GM12878 (cell line): ENCODE measurements around the gene XPO6. TPM values are rescaled to one million over a fixed set of nuclear protein-coding genes. Genes with fewer than 3 reads are reported as not detected.

Source experiments
- ATAC-seq: fragments of 200-7000 bp; cut with Tn5 transposase; 3 replicates; pipeline ENCODE4 v1.9.1; 2020; ENCODE audit warnings: mild to moderate bottlenecking, moderate library complexity
- BruUV-seq: library from RNA; stranded (reverse); fragments of 400-500 nt; replicated peaks from 2 replicates; lab custom pipeline; 2021; lab: Mats Ljungman, UMichigan
- CTCF ChIA-PET: fragments of 300-600 bp; sonication (Branson Sonifier 250); formaldehyde crosslinking; extraction: SDS; loops from one replicate; lab custom pipeline; 2021; ENCODE audit warnings: inconsistent platforms; lab: Yijun Ruan, JAX
- POLR2A ChIA-PET: fragments of 350-600 bp; formaldehyde crosslinking; extraction: SDS; loops from one replicate; lab custom pipeline; 2021; ENCODE audit warnings: inconsistent platforms; lab: Charles Lee
- RAD21 ChIA-PET: fragments of 300-600 bp; sonication (Branson Sonifier 250); formaldehyde crosslinking; loops from one replicate; lab custom pipeline; 2023; ENCODE audit warnings: antibody characterized with exemption; ENCODE audit not compliant: unreplicated experiment; lab: Charles Lee
- SMC1A ChIA-PET: fragments of 300-600 bp; sonication (Branson Sonifier 250); formaldehyde crosslinking; loops from one replicate; lab custom pipeline; 2023; ENCODE audit not compliant: unreplicated experiment, uncharacterized antibody; lab: Charles Lee
- DNase-seq: peaks from one replicate; pipeline ENCODE4 v3.0.0-alpha.2; 2011; ENCODE audit warnings: low read depth, low spot score
- FAIRE-seq: peaks from 3 replicates; lab custom pipeline; 2011; peaks lifted over from hg19 to GRCh38; lab: Jason Lieb, UNC
- H2AFZ ChIP-seq: 2 replicates; pipeline ENCODE4 v1.6.0; 2011; ENCODE audit warnings: low read depth, low read length, control low read depth; ENCODE audit not compliant: control insufficient read depth
- H3K27ac ChIP-seq: 2 replicates; pipeline ENCODE4 v1.5.1; 2011; ENCODE audit warnings: control low read depth; ENCODE audit not compliant: control insufficient read depth, insufficient read depth
- H3K27me3 ChIP-seq, 2 experiments: replicated peaks in 1 of 2; 2 replicates each; pipeline versions ENCODE4 v1.6.0 to v1.6.1; 2011; ENCODE audit warnings: low read length in 1 of 2; ENCODE audit not compliant: control insufficient read depth in 2 of 2, insufficient read depth in 2 of 2
- H3K36me3 ChIP-seq, 2 experiments: 2 replicates each; pipeline ENCODE4 v1.5.1; 2011; ENCODE audit warnings: low read length in 1 of 2; ENCODE audit not compliant: control insufficient read depth in 2 of 2, insufficient read depth in 2 of 2
- H3K4me1 ChIP-seq: 2 replicates; pipeline ENCODE4 v1.6.1; 2011; ENCODE audit warnings: mild to moderate bottlenecking, low read length, moderate library complexity, mixed read lengths; ENCODE audit not compliant: control insufficient read depth, insufficient read depth
- H3K4me2 ChIP-seq: 2 replicates; pipeline ENCODE4 v1.6.0; 2011; ENCODE audit warnings: control low read depth; ENCODE audit not compliant: control insufficient read depth, insufficient read depth
- H3K4me3 ChIP-seq: fragments of 200-600 bp; sonication (generic); 2 replicates; pipeline ENCODE4 v1.5.1; 2016
- H3K79me2 ChIP-seq: 2 replicates; pipeline ENCODE4 v1.6.0; 2011; ENCODE audit warnings: low read length; ENCODE audit not compliant: control insufficient read depth, insufficient read depth
- H3K9ac ChIP-seq: 2 replicates; pipeline ENCODE4 v1.8.0; 2011; ENCODE audit warnings: low read length, control low read depth, mixed read lengths; ENCODE audit not compliant: control insufficient read depth, insufficient read depth
- H3K9me3 ChIP-seq: replicated peaks from 3 replicates; pipeline ENCODE4 v1.5.1; 2011; ENCODE audit warnings: mild to moderate bottlenecking, low read length; ENCODE audit not compliant: control insufficient read depth, insufficient read depth
- H4K20me1 ChIP-seq: 2 replicates; pipeline ENCODE4 v1.6.0; 2011; ENCODE audit not compliant: control insufficient read depth, insufficient read depth
- CBX5 ChIP-seq: sonication (generic); IDR thresholded peaks from 2 replicates; pipeline ENCODE4 v1.6.1; 2016; ENCODE audit warnings: low read depth, moderate library complexity, mild to moderate bottlenecking, inconsistent platforms
- IRF4 ChIP-seq: IDR thresholded peaks from 2 replicates; pipeline ENCODE4 v1.6.1; 2011; ENCODE audit warnings: low read depth, low read length
- ZNF687 ChIP-seq: fragments of 450-650 bp; IDR thresholded peaks from 2 replicates; pipeline ENCODE4 v1.6.1; 2017; ENCODE audit warnings: mild to moderate bottlenecking, moderate library complexity
- WGBS: methylation state at CpG from one replicate; pipeline ENCODE4 v1.1.6; 2016; ENCODE audit warnings: low lambda C conversion rate; ENCODE audit not compliant: insufficient replicate concordance, insufficient coverage; ENCODE audit errors: missing lambda C conversion rate; 5-methylcytosine and 5-hydroxymethylcytosine counted together
- in situ Hi-C: fragments of 300-500 bp; cut with MboI; formaldehyde crosslinking; loops from 9 replicates; pipeline ENCODE4 v1.14.3; 2018; ENCODE audit warnings: mixed read lengths
- intact Hi-C: fragments of 100-400 bp; cut with micrococcal nuclease; formaldehyde crosslinking; loops from one replicate; pipeline ENCODE4 v1.14.2; 2022; ENCODE audit not compliant: unreplicated experiment
- polyA plus RNA-seq, 11 experiments: library from polyadenylated mRNA; depleted of rRNA in 4 of 11; unstranded in 6 of 11; stranded (reverse) in 5 of 11; fragments of >200 nt; fragmentation: Nextera tagmentation in 4 of 11; fragmentation: Illumina TruSeq in 1 of 11; extraction: Ambion mirVana in 4 of 11; extraction: Trizol in 1 of 11; gene quantifications; 1 replicate in 1 of 11; 2 replicates in 10 of 11; pipeline versions ENCODE4 v1.2.1 to v1.2.3, GENCODE V29; 2011 to 2016; ENCODE audit warnings: inconsistent platforms in 2 of 11, missing spikeins in 2 of 11, low read depth in 1 of 11
- total RNA-seq, 4 experiments: library from RNA; depleted of rRNA in 3 of 4; stranded (reverse); fragments of >200 nt in 3 of 4; fragmentation: Illumina TruSeq in 1 of 4; extraction: Trizol in 1 of 4; gene quantifications; 2 replicates each; pipeline versions ENCODE4 v1.2.1 to v1.2.3, GENCODE V29; 2013 to 2021

XPO6 gene
- total and polyA plus RNA-seq, 10 of the 15 experiments (the other 5 are each of a cell fraction or from before 2014, with no cell fraction given), result 9.9 to 246 (median 110) TPM

GRCh38 chr16:28167730-28168129, 44.0 kb downstream of the XPO6 start (continued):
- TF ChIP-seq ZNF687 (no peak), CBX5 (no peak)

GRCh38 chr16:28167221-28167620, 44.5 kb downstream of the XPO6 start:
- no peak overlapping the region for H3K4me3 ChIP-seq
- no peaks in the 10 kb centered on the region; the same call in 1 of the 2 replicates for H3K4me1 ChIP-seq
- DNase-seq, result no peak
- FAIRE-seq, result no peak
- no peak for ATAC-seq
- no peak overlapping the region for H3K27ac ChIP-seq
- BruUV-seq, result no TSS peak
- H3K9ac ChIP-seq, result no peak overlapping the region
- ChIA-PET CTCF (interaction anchor here (0.9 to 1.3 kb wide), 4 partner anchors 9 to 50 kb away, joined by 3 to 5 read pairs (median 4); no protein-coding TSS in a partner anchor), RAD21 (no interaction called here), SMC1A (interaction anchor here (1.6 kb wide), 1 partner anchor 42 kb away, joined by 5 read pairs; no protein-coding TSS in a partner anchor), POLR2A (interaction anchor here (0.9 to 1.0 kb wide), 2 partner anchors 10 to 11 kb away, joined by 3 read pairs; no protein-coding TSS in a partner anchor)
- 93% methylated on average over 7 of the region's 7 CpGs for WGBS
- no peak overlapping the region for H3K4me2 ChIP-seq
- no peaks in the 10 kb centered on the region for H3K9me3 ChIP-seq
- peaks cover 22 to 30% of the 10 kb centered on the region in 2 experiments for H3K36me3 ChIP-seq
- H2AFZ ChIP-seq, result no peak overlapping the region
- no peak for TF ChIP-seq IRF4
- no peaks in the 10 kb centered on the region; the same call in 1 of the 2 replicates for H4K20me1 ChIP-seq
- in situ Hi-C loops, result no loop called here
- H3K27me3 ChIP-seq, result no peaks in the 10 kb centered on the region
- intact Hi-C loops, result no loop called here
- peaks cover 6% of the 10 kb centered on the region for H3K79me2 ChIP-seq
